Astrocyte (in vitro differentiated cells and primary cell): Measurements from ENCODE around the gene HDAC6. TPM values are rescaled to one million over a fixed set of nuclear protein-coding genes. Genes with fewer than 3 reads are reported as not detected.

Experiments used
- DNase-seq: peaks from one replicate; pipeline ENCODE4 v3.0.0-alpha.2; 2010; ENCODE audit warnings: low read depth
- FAIRE-seq: peaks from 2 replicates; lab custom pipeline; 2011; peaks lifted over from hg19 to GRCh38; lab: Jason Lieb, UNC
- H2AFZ ChIP-seq: 2 replicates; pipeline ENCODE4 v1.6.0; 2012; ENCODE audit warnings: low read depth, low read length, inconsistent platforms
- H3K27ac ChIP-seq: 2 replicates; pipeline ENCODE4 v1.5.1; 2011; ENCODE audit warnings: low read depth, low read length, inconsistent platforms
- H3K27me3 ChIP-seq: 2 replicates; pipeline ENCODE4 v1.6.0; 2011; ENCODE audit warnings: low read length, inconsistent platforms; ENCODE audit not compliant: insufficient read depth
- H3K36me3 ChIP-seq: 2 replicates; pipeline ENCODE4 v1.5.1; 2011; ENCODE audit warnings: low read length, inconsistent platforms; ENCODE audit not compliant: insufficient read depth
- H3K4me1 ChIP-seq: 2 replicates; pipeline ENCODE4 v1.5.1; 2011; ENCODE audit warnings: low read length, inconsistent platforms; ENCODE audit not compliant: insufficient read depth
- H3K4me2 ChIP-seq: 2 replicates; pipeline ENCODE4 v1.6.0; 2012; ENCODE audit warnings: low read length, inconsistent platforms
- H3K4me3 ChIP-seq: 2 replicates; pipeline ENCODE4 v1.5.1; 2011; ENCODE audit warnings: low read depth, mild to moderate bottlenecking, low read length, inconsistent platforms; ENCODE audit not compliant: insufficient read depth
- H3K79me2 ChIP-seq: 2 replicates; pipeline ENCODE4 v1.6.0; 2012; ENCODE audit warnings: mild to moderate bottlenecking, low read length, inconsistent platforms; ENCODE audit not compliant: insufficient read depth
- H3K9ac ChIP-seq: 2 replicates; pipeline ENCODE4 v1.6.0; 2012; ENCODE audit warnings: mild to moderate bottlenecking, low read length, inconsistent platforms
- H3K9me3 ChIP-seq: 2 replicates; pipeline ENCODE4 v1.5.1; 2012; ENCODE audit warnings: low read depth, mild to moderate bottlenecking, low read length, inconsistent platforms; ENCODE audit not compliant: insufficient read depth
- H4K20me1 ChIP-seq: 2 replicates; pipeline ENCODE4 v1.6.0; 2012; ENCODE audit warnings: low read length, inconsistent platforms; ENCODE audit not compliant: insufficient read depth
- H3K27ac Mint-ChIP-seq: one replicate; pipeline ENCODE4 v1.8.0; 2021; ENCODE audit warnings: mild to moderate bottlenecking, mixed read lengths; ENCODE audit not compliant: unreplicated experiment
- H3K27me3 Mint-ChIP-seq: one replicate; pipeline ENCODE4 v1.8.0; 2021; ENCODE audit warnings: low read depth, mixed read lengths; ENCODE audit not compliant: unreplicated experiment
- H3K36me3 Mint-ChIP-seq: one replicate; pipeline ENCODE4 v1.8.0; 2021; ENCODE audit warnings: low read depth, mixed read lengths; ENCODE audit not compliant: unreplicated experiment
- H3K4me1 Mint-ChIP-seq: one replicate; pipeline ENCODE4 v1.8.0; 2021; ENCODE audit warnings: low read depth, mixed read lengths; ENCODE audit not compliant: unreplicated experiment
- H3K4me3 Mint-ChIP-seq: one replicate; pipeline ENCODE4 v1.8.0; 2021; ENCODE audit warnings: mild to moderate bottlenecking, moderate library complexity, mixed read lengths; ENCODE audit not compliant: unreplicated experiment
- H3K9me3 Mint-ChIP-seq: one replicate; pipeline ENCODE4 v1.8.0; 2021; ENCODE audit warnings: mild to moderate bottlenecking, mixed read lengths; ENCODE audit not compliant: unreplicated experiment
- CTCF ChIP-seq: IDR thresholded peaks from 2 replicates; pipeline ENCODE4 v1.5.1; 2011; ENCODE audit warnings: low read depth, mild to moderate bottlenecking, inconsistent platforms, low read length, moderate library complexity; ENCODE audit not compliant: insufficient read depth
- EZH2 ChIP-seq: IDR thresholded peaks from 2 replicates; pipeline ENCODE4 v1.6.1; 2012; ENCODE audit warnings: mild to moderate bottlenecking, low read length, inconsistent platforms; ENCODE audit not compliant: insufficient read depth
- total RNA-seq: library from RNA; stranded (reverse); gene quantifications from 2 replicates; pipeline ENCODE4 v1.2.1, GENCODE V29; 2021

HDAC6 gene
- total RNA-seq, 1 donor from 2014 or later = 59.2 TPM

DNA sequence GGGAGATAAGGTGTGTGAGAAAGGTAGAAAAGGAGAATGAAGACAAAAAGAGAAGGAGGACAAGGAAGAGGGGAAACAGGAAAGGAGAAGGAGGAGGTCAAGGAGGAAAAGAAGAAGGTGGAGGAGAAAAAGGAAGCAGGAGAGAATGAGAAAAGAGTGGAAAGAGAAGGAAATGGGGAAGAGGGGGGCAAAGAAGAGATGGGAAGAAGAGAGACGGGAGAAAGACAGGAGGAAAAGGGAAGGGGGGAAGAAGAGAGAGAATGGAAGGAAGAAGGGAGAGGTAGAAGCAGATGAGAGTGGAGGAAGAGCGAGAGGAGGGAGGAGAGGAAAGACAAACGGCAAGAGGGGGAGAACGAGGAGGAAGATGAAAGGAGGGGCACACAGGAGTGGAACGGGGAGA is 11.4 kb upstream of the HDAC6 start:
- Histone ChIP-seq H2AFZ (no peak overlapping the region), H3K4me2 (no peak overlapping the region), H3K79me2 (no peaks in the 10 kb centered on the region), H3K27me3 (peaks cover 3% of the 10 kb centered on the region), H3K9ac (no peak overlapping the region), H3K4me3 (no peak overlapping the region), H3K36me3 (no peaks in the 10 kb centered on the region), H3K9me3 (no peaks in the 10 kb centered on the region), H3K27ac (no peak overlapping the region), H3K4me1 (peaks cover 7% of the 10 kb centered on the region), H4K20me1 (no peaks in the 10 kb centered on the region)
- peaks cover 7% of the 10 kb centered on the region for H3K4me1 Mint-ChIP-seq
- H3K4me3 Mint-ChIP-seq = no peak overlapping the region
- peaks cover 25% of the 10 kb centered on the region for H3K27me3 Mint-ChIP-seq
- H3K36me3 Mint-ChIP-seq = no peaks in the 10 kb centered on the region
- no peak for TF ChIP-seq EZH2
- TF ChIP-seq CTCF = no peak
- no peak for DNase-seq
- no peak for FAIRE-seq
- no peaks in the 10 kb centered on the region for H3K9me3 Mint-ChIP-seq
- no peak overlapping the region for H3K27ac Mint-ChIP-seq

GRCh38 chrX:48791063-48791820 is 10.6 kb upstream of the HDAC6 start:
- no peak for DNase-seq
- H3K27ac Mint-ChIP-seq = no peak overlapping the region
- H3K9me3 Mint-ChIP-seq = no peaks in the 10 kb centered on the region

More at GRCh38 chrX:48791063-48791820, 10.6 kb upstream of the HDAC6 start:
- peaks cover 10% of the 10 kb centered on the region for H3K4me1 Mint-ChIP-seq
- no peak overlapping the region for H3K4me2 ChIP-seq
- no peaks in the 10 kb centered on the region for H4K20me1 ChIP-seq
- H3K36me3 Mint-ChIP-seq = no peaks in the 10 kb centered on the region
- H3K4me3 Mint-ChIP-seq = no peak overlapping the region
- no peak for TF ChIP-seq EZH2
- TF ChIP-seq CTCF = no peak
- H3K9me3 ChIP-seq = no peaks in the 10 kb centered on the region
- H3K79me2 ChIP-seq = no peaks in the 10 kb centered on the region
- H3K36me3 ChIP-seq = no peaks in the 10 kb centered on the region
- no peak for FAIRE-seq
- peaks cover 23% of the 10 kb centered on the region for H3K27me3 Mint-ChIP-seq
- no peak overlapping the region for H3K9ac ChIP-seq
- peaks cover 9% of the 10 kb centered on the region for H3K4me1 ChIP-seq
- H3K27me3 ChIP-seq = peaks cover 3% of the 10 kb centered on the region
- H3K4me3 ChIP-seq = no peak overlapping the region
- H2AFZ ChIP-seq = no peak overlapping the region
- no peak overlapping the region for H3K27ac ChIP-seq
